ENCODE data around the gene SGCE. TPM values are rescaled to one million over a fixed set of nuclear protein-coding genes. Genes with fewer than 3 reads are reported as not detected.

The SGCE gene
- polyA plus RNA-seq, 1 experiment = 64.0 TPM

DNA sequence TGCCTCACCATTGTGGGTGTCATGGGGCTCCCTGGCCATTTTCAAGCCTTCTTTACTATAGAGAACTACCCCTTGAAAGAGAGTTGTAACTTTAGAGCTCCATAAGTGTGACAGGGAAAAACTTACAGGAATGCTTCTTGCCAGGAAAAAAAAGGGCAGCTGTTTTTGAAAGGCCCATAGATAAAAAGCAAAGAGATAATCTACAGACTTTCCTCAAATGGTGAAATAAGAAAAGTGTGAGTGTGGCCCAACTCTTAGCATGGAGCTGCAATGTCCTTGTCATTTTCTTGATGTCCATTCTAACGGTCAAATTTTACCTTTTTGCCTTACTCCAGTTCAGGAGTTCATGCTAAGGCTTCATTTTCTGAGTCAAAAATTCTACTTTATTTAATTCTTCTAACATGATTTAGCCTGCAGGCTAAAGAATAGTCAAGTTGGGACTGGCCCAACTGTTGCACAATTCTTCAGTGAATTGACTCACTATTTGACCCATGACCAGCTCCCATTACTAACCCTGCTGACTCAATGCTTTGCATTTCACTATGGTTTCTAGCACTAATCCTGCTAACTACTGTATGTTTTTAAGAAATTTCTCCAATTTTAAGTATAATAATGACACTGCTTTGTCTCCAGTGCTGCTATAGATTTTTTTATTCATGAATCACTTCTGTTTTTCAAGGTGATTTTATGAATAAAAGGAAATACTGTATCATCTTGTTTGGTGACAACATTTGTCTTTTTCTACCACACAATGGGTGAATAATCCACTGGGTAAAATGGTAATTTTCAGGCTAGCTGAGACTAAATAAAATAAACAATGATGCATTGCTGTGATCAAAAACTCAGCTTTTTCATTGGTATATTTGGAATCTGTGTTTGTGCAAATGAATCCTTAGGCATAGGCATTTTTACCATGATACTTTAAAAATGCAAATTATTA, 41.4 kb upstream of the SGCE start:
- no peaks in the 10 kb centered on the region for H3K27me3 ChIP-seq (ENCODE audit: control insufficient read depth, insufficient read depth, low read length)
- no peaks in the 10 kb centered on the region for H3K36me3 ChIP-seq (ENCODE audit: control insufficient read depth, insufficient read depth, low read length)
- peak; percentile 68 for DNase-seq (ENCODE audit: low read depth)
- TF ChIP-seq, protein P1, sequence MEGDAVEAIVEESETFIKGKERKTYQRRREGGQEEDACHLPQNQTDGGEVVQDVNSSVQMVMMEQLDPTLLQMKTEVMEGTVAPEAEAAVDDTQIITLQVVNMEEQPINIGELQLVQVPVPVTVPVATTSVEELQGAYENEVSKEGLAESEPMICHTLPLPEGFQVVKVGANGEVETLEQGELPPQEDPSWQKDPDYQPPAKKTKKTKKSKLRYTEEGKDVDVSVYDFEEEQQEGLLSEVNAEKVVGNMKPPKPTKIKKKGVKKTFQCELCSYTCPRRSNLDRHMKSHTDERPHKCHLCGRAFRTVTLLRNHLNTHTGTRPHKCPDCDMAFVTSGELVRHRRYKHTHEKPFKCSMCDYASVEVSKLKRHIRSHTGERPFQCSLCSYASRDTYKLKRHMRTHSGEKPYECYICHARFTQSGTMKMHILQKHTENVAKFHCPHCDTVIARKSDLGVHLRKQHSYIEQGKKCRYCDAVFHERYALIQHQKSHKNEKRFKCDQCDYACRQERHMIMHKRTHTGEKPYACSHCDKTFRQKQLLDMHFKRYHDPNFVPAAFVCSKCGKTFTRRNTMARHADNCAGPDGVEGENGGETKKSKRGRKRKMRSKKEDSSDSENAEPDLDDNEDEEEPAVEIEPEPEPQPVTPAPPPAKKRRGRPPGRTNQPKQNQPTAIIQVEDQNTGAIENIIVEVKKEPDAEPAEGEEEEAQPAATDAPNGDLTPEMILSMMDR (IDR thresholded peaks at IDR 0.05; ENCODE audit: insufficient read depth, low read depth, low read length) = no peak
- no peak overlapping the region for H3K4me3 ChIP-seq (ENCODE audit: low read depth, low read length)
- ChIA-PET POLR2A (no interaction called here), CTCF (interaction anchor here (0.6 to 1.1 kb wide), 2 partner anchors 9 to 243 kb away, joined by 3 to 4 read pairs; no protein-coding TSS in a partner anchor)

- no peak for DNase-seq (ENCODE audit: low read depth)
- ChIA-PET POLR2A (no interaction called here), CTCF (interaction anchor here (1.2 kb wide), 1 partner anchor 9 kb away, joined by 3 read pairs; no protein-coding TSS in a partner anchor)
Measured at GRCh38 chr7:94687810-94688209, 31.9 kb upstream of the SGCE start.

DNA sequence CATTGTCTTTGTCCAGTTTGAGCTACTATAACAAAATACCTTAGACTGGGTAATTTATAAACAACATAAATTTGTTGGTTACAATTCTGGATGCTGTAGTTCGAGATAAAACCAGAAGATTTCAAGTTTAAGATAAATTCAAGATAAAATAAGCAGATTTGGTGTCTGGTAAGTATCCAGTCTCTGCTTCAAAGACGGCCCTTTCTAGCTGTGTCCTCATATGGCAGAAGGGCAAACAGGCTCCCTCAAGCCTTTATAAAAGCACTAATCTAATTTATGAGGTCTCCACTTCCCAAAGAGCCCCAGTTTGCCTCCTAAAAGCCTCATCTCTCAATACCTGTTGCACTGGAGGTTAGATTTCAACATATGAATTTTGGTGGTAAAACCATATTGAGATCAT, 31.1 kb upstream of the SGCE start:
- ChIA-PET POLR2A (no interaction called here), CTCF (interaction anchor here (1.2 kb wide), 1 partner anchor 31 kb away, joined by 3 read pairs; the partner anchor contains the start of gene SGCE)
- no peaks in the 10 kb centered on the region for H3K27me3 ChIP-seq (ENCODE audit: control insufficient read depth, insufficient read depth, low read length)
- no peaks in the 10 kb centered on the region for H3K36me3 ChIP-seq (ENCODE audit: control insufficient read depth, insufficient read depth, low read length)
- TF ChIP-seq, protein P1 (IDR thresholded peaks at IDR 0.05; ENCODE audit: insufficient read depth, low read depth, low read length) = no peak
- no peak for DNase-seq (ENCODE audit: low read depth)
- no peak overlapping the region for H3K4me3 ChIP-seq (ENCODE audit: low read depth, low read length)

More at GRCh38 chr7:94687810-94688209, 31.9 kb upstream of the SGCE start:
- Histone ChIP-seq H3K36me3 (ENCODE audit: control insufficient read depth, insufficient read depth, low read length) (no peaks in the 10 kb centered on the region), H3K4me3 (ENCODE audit: low read depth, low read length) (no peak overlapping the region), H3K27me3 (ENCODE audit: control insufficient read depth, insufficient read depth, low read length) (no peaks in the 10 kb centered on the region)
- TF ChIP-seq, protein P1 (IDR thresholded peaks at IDR 0.05; ENCODE audit: insufficient read depth, low read depth, low read length) = no peak

GRCh38 chr7:94683066-94683465, 27.1 kb upstream of the SGCE start:
- POLR2A ChIA-PET = no interaction called here
- Histone ChIP-seq H3K27me3 (ENCODE audit: control insufficient read depth, insufficient read depth, low read length) (no peaks in the 10 kb centered on the region), H3K36me3 (ENCODE audit: control insufficient read depth, insufficient read depth, low read length) (no peaks in the 10 kb centered on the region), H3K4me3 (ENCODE audit: low read depth, low read length) (no peak overlapping the region)
- CTCF ChIA-PET = no interaction called here
- TF ChIP-seq, protein P1 (IDR thresholded peaks at IDR 0.05; ENCODE audit: insufficient read depth, low read depth, low read length) = no peak
- DNase-seq (ENCODE audit: low read depth) = no peak

DNA sequence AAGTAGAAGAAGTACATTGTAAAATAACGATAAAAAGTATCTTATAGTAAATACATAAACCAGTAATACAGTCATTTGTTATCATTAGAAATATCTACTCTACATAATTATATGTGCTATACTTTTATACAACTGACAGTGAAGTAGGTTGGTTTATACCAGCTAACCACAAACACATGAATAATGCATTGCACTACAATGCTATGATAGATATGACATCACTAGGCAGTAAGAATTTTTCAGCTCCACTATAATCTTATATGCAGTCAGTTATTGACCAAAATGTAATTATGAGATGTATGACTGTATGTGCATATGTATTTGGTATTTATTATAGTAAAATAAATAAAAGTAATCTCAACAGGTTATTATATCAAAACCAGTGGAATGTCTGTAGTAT, 23.4 kb upstream of the SGCE start:
- no peak overlapping the region for H3K4me3 ChIP-seq (ENCODE audit: low read depth, low read length)
- no peaks in the 10 kb centered on the region for H3K27me3 ChIP-seq (ENCODE audit: control insufficient read depth, insufficient read depth, low read length)
- TF ChIP-seq, protein P1 (IDR thresholded peaks at IDR 0.05; ENCODE audit: insufficient read depth, low read depth, low read length) = no peak
- H3K36me3 ChIP-seq (ENCODE audit: control insufficient read depth, insufficient read depth, low read length) = no peaks in the 10 kb centered on the region
- ChIA-PET POLR2A (no interaction called here), CTCF (interaction anchor here (0.8 to 1.7 kb wide), 2 partner anchors 10 to 22 kb away, joined by 3 to 7 read pairs; no protein-coding TSS in a partner anchor)
- no peak for DNase-seq (ENCODE audit: low read depth)
